DOHH2 (cell line): ENCODE results near the gene CA5A.

Experiments
- H3F3A ChIP-seq: fragments of 200-600 bp; sonication (generic), shearing (Covaris generic); 2 replicates; pipeline ENCODE4 v1.6.0; 2016; ENCODE audit warnings: antibody characterized with exemption, mild to moderate bottlenecking; ENCODE audit not compliant: control insufficient read depth, insufficient read depth
- H3K27ac ChIP-seq: fragments of 200-600 bp; sonication (generic); 2 replicates; pipeline ENCODE4 v1.5.1; 2014; ENCODE audit warnings: low read depth, mild to moderate bottlenecking, low read length, moderate library complexity
- H3K27me3 ChIP-seq: fragments of 200-600 bp; sonication (generic); 2 replicates; pipeline ENCODE4 v1.6.1; 2014; ENCODE audit warnings: mild to moderate bottlenecking, low read length, mixed read lengths; ENCODE audit not compliant: control insufficient read depth
- H3K36me3 ChIP-seq: fragments of 200-600 bp; sonication (generic); 2 replicates; pipeline ENCODE4 v1.6.1; 2014; ENCODE audit warnings: mild to moderate bottlenecking, low read length, moderate library complexity, mixed read lengths; ENCODE audit not compliant: control insufficient read depth
- H3K4me1 ChIP-seq: fragments of 200-600 bp; sonication (generic); 2 replicates; pipeline ENCODE4 v1.6.1; 2014; ENCODE audit warnings: mild to moderate bottlenecking, low read length, mixed read lengths; ENCODE audit not compliant: control insufficient read depth
- H3K4me2 ChIP-seq: fragments of 200-600 bp; sonication (generic); 2 replicates; pipeline ENCODE4 v1.6.0; 2014; ENCODE audit warnings: mild to moderate bottlenecking, low read length, moderate library complexity
- H3K4me3 ChIP-seq: fragments of 200-600 bp; sonication (generic); 2 replicates; pipeline ENCODE4 v1.5.1; 2014; ENCODE audit warnings: mild to moderate bottlenecking, low read length, mixed read lengths
- H3K79me2 ChIP-seq: fragments of 200-600 bp; sonication (generic); 2 replicates; pipeline ENCODE4 v1.6.1; 2014; ENCODE audit warnings: mild to moderate bottlenecking, low read length, mixed read lengths; ENCODE audit not compliant: control insufficient read depth
- H3K9me2 ChIP-seq: fragments of 200-600 bp; sonication (generic); replicated peaks from 2 replicates; pipeline ENCODE4 v1.6.1; 2014; ENCODE audit warnings: mild to moderate bottlenecking, low read length, mixed read lengths; ENCODE audit not compliant: control insufficient read depth
- H3K9me3 ChIP-seq: fragments of 200-600 bp; sonication (generic); 2 replicates; pipeline ENCODE4 v1.6.1; 2014; ENCODE audit warnings: antibody characterized with exemption, low read length, mixed read lengths; ENCODE audit not compliant: control insufficient read depth, insufficient read depth
- H4K20me1 ChIP-seq: fragments of 200-600 bp; sonication (generic); 2 replicates; pipeline ENCODE4 v1.6.0; 2014; ENCODE audit warnings: low read depth, mild to moderate bottlenecking, antibody characterized with exemption, low read length, moderate library complexity; ENCODE audit not compliant: control insufficient read depth, insufficient read depth
- CTCF ChIP-seq: fragments of 200-600 bp; sonication (generic); IDR thresholded peaks from one replicate; pipeline ENCODE4 v1.5.1; 2014; ENCODE audit warnings: antibody characterized with exemption, mild to moderate bottlenecking, low read depth, low read length; ENCODE audit not compliant: poor library complexity, severe bottlenecking
- EZH2phosphoT487 ChIP-seq: fragments of 200-600 bp; sonication (generic); IDR thresholded peaks from 2 replicates; pipeline ENCODE4 v1.6.1; 2017; ENCODE audit warnings: borderline replicate concordance, mild to moderate bottlenecking, antibody characterized with exemption, low read length, moderate library complexity, mixed read lengths

The CA5A gene

GRCh38 chr16:87850009-87851006, 86.0 kb downstream of the CA5A start:
- no peaks in the 10 kb centered on the region for H3K27me3 ChIP-seq
- peaks cover 92% of the 10 kb centered on the region for H3K36me3 ChIP-seq
- peaks cover 99% of the 10 kb centered on the region for H3K79me2 ChIP-seq
- H3F3A ChIP-seq = peaks cover 13% of the 10 kb centered on the region
- H3K4me3 ChIP-seq = peak overlapping the region; percentile 40
- H4K20me1 ChIP-seq = peaks cover 26% of the 10 kb centered on the region
- no peaks in the 10 kb centered on the region for H3K9me3 ChIP-seq
- peak overlapping the region; percentile 54 for H3K27ac ChIP-seq
- no peaks in the 10 kb centered on the region for H3K9me2 ChIP-seq
- H3K4me2 ChIP-seq = peak overlapping the region; percentile 54
- no peak for TF ChIP-seq EZH2phosphoT487
- TF ChIP-seq CTCF = peak; percentile 100
- H3K4me1 ChIP-seq = peaks cover 59% of the 10 kb centered on the region

DNA sequence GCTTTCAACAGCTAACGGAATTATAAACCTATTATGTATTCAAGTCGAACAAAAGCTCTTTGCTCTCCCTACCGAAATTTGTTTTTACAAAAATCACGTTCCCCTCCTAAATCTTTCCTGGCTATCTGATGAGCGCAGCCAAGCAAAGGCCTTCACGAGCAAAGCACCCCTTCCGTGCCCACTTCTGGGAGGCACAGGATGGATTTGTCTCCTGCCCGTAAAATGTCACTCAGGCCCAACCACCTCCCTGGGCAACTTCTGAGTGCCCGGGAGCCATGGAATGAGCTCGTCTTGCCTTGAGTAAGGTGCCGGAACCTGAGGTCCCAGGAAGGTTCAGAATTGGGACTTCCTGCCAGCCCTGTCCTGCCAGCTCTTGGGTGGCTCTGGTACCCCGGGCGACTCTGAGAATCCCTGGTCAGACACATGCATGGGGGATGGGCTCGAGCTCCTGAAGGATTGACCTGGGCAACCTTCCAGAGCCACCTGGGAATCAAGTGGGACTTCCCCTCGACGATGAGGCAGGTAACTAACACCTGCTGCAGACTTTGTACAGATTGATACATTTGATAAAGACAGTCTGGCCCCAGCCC, 86.8 kb downstream of the CA5A start:
- H3K4me1 ChIP-seq = peaks cover 51% of the 10 kb centered on the region
- H4K20me1 ChIP-seq = peaks cover 26% of the 10 kb centered on the region

DNA sequence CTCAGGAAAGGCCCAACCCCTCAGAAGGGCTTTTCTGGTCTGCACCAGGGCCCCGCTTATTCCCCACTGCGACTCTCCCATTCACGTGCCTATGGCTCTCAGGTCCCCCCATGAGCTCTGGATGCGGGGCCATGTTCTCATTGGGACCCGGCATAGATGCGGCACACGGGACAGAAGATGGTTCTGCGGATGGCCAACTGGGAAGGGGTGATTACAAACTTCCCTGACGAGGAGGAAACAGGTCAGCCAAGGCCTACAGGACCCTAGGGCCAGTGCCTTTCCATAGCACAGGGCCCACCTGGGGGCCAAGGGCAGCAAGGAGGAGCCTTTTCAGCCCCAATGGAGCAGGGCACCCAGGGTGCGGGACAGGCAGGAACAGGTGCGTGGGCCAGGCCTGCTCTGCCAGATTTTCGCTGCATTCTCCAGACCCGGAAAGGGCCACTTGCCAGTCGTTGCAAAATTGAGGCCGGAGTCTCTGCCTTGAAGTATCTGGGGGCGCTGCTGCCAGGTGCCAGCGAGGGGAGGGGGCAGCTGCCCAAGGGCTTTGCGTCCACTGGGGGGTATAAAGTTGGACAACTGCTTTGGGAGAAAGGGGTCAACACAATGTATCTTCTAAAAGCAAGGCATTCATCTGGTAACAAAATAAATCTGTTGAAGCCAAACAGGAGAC, 87.5 kb downstream of the CA5A start:
- Histone ChIP-seq H3K79me2 (peaks cover 100% of the 10 kb centered on the region), H3K27me3 (no peaks in the 10 kb centered on the region), H3K9me3 (no peaks in the 10 kb centered on the region), H3K9me2 (no peaks in the 10 kb centered on the region), H3K36me3 (peaks cover 94% of the 10 kb centered on the region), H3K4me1 (peaks cover 44% of the 10 kb centered on the region), H3K4me2 (no peak overlapping the region), H3K27ac (no peak overlapping the region), H3K4me3 (no peak overlapping the region), H3F3A (peaks cover 9% of the 10 kb centered on the region), H4K20me1 (peaks cover 26% of the 10 kb centered on the region)
- TF ChIP-seq CTCF = no peak
- no peak for TF ChIP-seq EZH2phosphoT487

More for the DNA sequence above, 86.8 kb downstream of the CA5A start:
- Histone ChIP-seq H3K27me3 (no peaks in the 10 kb centered on the region), H3F3A (peaks cover 13% of the 10 kb centered on the region), H3K27ac (no peak overlapping the region), H3K9me2 (no peaks in the 10 kb centered on the region), H3K36me3 (peaks cover 92% of the 10 kb centered on the region), H3K4me3 (no peak overlapping the region), H3K79me2 (peaks cover 99% of the 10 kb centered on the region), H3K4me2 (no peak overlapping the region), H3K9me3 (no peaks in the 10 kb centered on the region)
- TF ChIP-seq EZH2phosphoT487 (no peak), CTCF (no peak)
